ENCODE measurements around the gene CERS1.
A peak's percentile ranks its signal among the peaks of the same experiment; 100 is the strongest.

The CERS1 gene

DNA sequence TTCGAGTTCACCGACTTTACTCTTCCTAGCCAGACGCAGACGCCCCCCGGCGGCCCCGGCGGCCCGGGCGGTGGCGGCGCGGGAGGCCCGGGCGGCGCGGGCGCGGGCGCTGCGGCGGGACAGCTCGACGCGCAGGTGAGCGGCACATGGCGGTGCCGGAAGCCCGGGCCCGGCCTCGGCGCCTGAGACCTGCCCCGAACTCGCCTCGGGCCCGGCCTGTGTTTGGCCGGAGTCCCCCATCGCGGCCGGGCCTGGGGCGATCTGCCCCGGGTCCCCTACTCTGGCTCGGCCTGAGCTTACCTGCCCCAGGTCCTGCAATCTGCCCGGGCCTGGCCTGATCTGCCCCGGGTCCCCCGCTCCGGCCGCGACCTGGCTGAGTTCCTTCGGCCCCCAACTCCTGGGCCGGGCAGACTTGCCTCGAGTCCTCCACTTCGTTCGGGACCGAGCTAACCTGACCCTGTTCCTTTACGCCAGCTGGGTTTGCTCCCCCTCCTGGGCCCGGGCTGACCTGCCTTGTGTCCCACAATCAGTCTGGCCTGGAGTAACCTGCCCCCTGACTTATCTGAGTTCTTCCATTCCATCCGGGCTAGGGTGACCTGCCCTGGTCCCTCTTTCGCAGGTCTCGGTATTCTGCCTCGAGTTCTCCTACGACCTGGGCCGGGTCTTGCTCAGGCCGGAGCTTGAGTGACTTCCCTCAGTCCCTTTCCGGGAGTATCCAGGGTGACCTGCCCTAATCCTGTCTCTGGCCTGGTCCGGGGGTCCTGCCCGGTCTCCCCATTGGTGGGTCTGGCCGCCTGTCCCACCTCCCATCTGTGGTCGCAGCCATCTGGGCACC lies 63.4 kb downstream of the CERS1 start:
- peak; percentile 26 for DNase-seq

DNA sequence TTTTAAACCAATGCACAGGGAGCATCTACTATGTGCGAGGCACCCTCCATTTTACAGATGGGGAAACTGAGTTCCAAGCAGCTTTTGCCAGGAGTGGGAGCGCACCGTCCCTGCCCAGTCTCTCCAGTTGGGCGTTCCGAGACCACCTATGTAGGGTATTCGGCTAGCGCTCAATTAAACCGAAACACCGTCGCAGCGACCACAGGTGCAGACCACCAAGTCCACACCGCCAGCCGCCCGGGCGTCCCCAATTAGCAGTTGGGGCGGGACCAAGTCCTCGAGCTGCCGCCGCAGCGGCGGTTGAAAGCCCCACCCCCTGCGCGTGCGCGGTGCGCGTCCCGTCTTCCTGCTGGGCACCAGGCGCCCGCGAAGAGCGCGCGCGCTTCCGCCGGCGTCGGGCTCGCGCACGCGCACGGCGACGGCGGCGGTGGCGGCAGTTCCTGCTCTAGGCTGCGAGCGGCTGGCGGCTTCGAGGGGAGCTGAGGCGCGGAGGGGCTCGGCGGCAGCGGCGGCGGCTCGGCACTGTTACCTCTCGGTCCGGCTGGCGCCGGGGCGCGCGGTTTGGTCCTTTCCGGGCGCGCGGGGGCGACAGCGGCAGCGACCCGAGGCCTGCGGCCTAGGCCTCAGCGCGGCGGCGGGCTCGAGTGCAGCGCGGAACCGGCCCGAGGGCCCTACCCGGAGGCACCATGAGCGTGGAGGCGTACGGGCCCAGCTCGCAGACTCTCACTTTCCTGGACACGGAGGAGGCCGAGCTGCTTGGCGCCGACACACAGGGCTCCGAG lies 64.2 kb downstream of the CERS1 start, which contains the start of gene UPF1:
Gene UPF1, plus strand, starts transcription at position 436 of the 782 bp plus-strand sequence. Its CDS starts 251 bp downstream, at position 687.
- DNase-seq = peak; percentile 97

DNA sequence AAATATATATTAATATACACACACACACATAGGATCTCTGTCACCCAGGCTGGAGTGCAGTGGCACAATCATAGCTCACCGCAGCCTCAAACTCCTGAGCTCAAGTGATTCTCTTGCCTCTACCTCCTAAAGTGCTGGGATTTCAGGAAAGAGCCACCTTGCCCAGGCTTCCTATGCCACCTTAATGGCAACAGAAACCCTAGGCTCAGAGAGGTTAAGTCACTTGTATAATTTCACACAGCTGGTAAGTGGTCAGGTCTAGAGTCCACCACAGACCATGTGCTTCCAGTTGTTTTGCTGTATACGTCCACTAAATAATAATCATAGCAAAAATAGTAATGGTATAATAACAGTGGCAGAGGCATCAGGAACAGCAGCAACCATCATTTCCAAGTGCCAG lies 65.5 kb downstream of the CERS1 start:
- no peak for DNase-seq

DNA sequence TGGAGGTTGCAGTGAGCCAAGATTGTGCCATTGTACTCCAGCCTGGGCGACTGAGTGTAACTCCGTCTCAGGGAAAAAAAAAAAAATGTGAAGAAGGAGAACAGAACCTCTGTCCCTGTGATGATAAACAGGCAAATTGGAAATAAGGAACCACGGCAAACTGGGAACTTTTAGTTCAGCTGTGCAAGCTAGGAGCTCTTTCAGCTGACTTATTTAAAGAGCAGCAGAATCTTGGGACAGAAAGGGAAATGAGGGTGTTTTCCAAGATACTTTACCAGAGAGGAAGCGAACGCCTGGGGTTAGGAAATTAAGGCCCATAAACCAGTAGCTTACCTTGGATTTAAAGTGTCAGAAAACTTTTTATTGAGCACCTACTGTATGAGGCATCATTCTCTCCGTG lies 67.2 kb downstream of the CERS1 start:
- no peak for DNase-seq
